ENCODE results near the gene ACTN2.

Gene ACTN2

GRCh38 chr1:236742421-236743160 is 56.3 kb downstream of the ACTN2 start:
- no peak for DNase-seq (ENCODE audit: low read depth in 2 of 2)

- no peak for DNase-seq (ENCODE audit: low read depth in 2 of 2)
These were observed 58.2 kb downstream of the ACTN2 start for GRCh38 chr1:236744533-236744932.

DNA sequence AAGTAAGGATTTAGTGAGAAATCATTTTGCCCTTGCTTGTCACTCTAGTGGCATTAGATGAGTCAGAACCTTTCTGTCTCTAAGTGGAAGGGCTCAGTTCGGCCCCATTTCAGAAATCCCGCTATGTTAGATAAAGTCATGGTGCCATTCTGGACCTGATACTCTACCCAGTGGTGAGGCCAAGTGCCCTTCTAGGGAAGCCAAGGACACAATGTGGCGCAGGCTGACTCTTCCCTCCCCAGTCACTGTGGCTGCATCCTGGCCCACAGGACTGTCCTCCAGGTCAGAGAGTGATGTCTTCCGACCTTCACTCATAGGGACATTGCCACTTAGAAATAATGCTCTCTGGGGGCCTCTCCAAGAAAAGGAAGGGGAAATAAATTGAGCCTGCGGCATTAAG is 60.5 kb downstream of the ACTN2 start:
- DNase-seq (ENCODE audit: low read depth in 2 of 2): no peak

DNA sequence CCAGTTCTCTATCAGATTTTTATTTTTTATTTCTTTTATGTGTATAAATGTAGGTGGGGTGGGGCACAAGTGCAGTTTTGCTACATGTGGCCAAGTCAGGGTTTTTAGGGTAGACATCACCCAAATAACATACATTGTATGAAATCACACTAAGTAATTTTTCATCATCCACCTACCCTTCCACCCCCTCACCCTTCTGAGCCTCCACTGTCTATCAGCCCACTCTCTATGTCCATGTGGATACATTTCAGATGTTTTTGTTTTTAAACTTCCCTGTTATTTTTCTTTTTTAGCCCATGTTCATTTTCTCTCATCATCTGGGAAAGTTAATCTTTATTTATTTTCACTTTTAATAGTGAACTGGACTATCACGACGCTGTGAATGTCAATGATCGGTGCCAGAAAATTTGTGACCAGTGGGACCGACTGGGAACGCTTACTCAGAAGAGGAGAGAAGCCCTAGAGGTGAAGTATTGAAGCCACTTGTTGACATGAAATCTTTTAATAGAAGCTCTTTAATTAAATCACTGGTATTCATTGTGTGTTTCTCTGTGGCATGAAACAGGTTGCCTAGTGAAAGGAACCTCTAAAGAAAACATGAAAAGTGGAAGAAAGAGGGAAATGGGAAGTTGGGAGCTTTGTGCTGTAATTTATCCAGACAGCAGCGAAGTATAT is 61.1 kb downstream of the ACTN2 start:
- DNase-seq (ENCODE audit: low read depth in 2 of 2): no peak

- DNase-seq (ENCODE audit: low read depth in 2 of 2): no peak
These were observed 62.1 kb downstream of the ACTN2 start for GRCh38 chr1:236748268-236748870.

DNA sequence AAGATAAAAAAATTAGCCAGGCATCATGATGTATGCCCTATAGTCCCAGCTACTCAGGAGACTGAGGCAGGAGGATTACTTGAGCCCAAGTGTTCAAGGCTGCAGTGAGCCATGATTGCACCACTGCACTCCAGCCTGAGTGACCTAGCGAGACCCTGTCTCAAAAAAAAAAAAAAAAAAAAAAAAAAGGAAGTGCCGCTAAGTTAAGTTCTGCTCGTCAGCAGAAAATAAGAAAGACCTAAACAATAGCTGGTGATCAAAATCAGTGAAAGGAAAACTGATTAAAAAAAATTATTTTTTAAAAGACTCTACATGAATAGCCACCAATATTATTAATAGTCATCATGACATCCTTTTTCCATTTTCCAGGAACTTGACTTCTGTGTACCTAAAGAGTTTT is 64.6 kb downstream of the ACTN2 start:
- no peak for DNase-seq (ENCODE audit: low read depth in 2 of 2)

GRCh38 chr1:236751385-236751784 is 65.1 kb downstream of the ACTN2 start:
- DNase-seq (ENCODE audit: low read depth in 2 of 2): no peak

DNA sequence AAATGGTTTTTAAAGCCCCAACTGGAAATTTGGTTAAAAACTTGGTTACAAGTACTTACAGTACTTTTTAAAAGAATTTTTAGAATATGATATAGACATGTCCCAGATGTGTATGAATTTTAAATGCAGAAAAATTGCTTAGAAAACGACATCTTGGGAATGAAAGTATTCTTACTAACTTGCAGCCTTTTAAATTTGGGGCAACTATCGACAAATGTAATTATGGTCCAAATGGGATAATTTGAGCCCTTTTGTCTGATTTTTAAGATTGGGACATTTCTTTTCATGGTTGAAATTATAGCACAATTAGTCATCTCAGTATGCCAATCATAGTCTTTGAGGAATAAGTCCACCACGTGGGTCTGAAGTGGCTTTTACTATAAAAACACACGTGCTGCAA is 65.6 kb downstream of the ACTN2 start:
- DNase-seq (ENCODE audit: low read depth in 2 of 2): no peak

DNA sequence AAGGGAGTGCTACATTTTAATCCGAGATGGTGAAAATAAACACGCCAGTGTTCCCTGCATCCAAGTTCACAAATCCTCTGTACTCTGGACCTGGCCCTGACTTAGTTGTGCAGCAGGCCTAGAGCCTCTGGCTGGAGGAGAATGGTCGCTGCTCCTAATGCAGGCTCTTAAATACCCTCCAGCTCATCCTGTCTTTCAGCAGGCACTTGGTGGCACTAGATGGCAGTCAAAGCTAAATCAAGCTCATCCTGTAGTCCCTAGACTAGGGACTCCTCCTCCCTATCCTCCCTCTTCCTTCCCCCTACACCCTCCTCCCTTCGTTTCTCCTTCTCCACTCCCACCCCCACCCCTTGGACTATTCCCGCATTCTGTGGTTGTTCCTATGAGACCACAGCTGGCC is 67.2 kb downstream of the ACTN2 start:
- no peak for DNase-seq (ENCODE audit: low read depth in 2 of 2)

DNA sequence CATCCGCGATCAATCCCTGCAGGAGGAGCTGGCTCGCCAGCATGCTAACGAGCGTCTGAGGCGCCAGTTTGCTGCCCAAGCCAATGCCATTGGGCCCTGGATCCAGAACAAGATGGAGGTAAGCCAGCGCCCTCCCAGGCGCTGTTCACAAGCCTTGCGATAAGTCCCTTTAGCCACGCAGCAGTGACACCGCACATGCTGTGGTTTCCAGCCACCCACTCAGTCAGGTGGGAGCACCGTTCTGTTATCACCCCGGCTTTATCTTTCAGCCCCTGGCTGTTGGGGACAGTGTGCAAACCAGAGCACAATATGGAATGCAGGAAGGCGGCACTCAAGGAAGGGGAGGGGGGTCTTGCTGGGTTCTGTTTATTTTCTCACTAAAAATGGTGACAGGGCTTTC is 67.7 kb downstream of the ACTN2 start:
- no peak for DNase-seq (ENCODE audit: low read depth in 2 of 2)

GRCh38 chr1:236754525-236755210 is 68.4 kb downstream of the ACTN2 start:
- DNase-seq (ENCODE audit: low read depth in 2 of 2): no peak

- DNase-seq (ENCODE audit: low read depth in 2 of 2): no peak
These were observed 71.3 kb downstream of the ACTN2 start for GRCh38 chr1:236757640-236758039.

DNA sequence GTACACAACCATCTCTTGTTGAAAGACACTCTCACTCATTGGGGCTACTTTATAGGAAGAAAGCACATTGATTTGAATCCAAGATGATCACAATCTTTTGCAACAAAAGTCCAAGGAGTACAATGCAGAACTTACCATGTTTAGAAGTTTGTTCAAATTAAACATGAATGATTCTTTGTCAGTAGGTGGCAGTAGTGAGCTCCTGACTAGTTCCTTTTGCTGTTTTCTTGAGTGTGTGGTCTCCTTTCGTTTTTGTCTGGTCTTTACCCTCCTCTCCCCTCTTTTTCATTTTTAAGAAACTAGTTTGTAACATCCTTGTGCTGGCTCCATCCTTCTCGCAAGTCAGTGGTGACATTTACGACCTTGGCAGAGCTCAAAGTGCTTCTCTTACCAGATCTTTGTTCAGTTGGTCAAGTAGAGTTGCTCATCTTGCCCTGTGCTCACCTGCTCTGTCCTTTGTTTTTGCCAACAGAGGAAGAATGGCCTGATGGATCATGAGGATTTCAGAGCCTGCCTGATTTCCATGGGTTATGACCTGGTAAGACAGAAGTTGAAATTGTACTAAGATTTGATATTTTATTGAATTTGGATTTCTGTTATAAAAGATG is 73.1 kb downstream of the ACTN2 start:
- no peak for DNase-seq (ENCODE audit: low read depth in 2 of 2)

DNA sequence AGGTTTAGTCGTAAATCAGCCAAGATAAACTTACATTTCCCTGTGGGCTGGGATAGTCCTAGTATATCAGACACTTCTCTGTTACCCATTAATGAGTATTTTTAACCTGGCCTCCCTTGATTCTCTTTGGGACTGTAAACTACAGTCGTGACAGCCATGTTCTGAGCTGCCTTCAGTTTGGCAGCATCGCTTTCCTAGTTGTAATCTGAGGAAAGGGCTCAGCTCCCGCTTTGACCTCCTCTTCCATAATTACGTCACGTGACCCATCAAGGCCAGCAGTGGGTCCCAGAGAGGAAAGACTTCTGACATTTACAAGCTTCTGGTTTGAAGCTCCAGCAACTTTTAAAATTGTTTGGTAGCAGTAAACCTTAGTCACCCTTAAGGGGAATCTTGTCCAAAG is 74.2 kb downstream of the ACTN2 start:
- DNase-seq (ENCODE audit: low read depth in 2 of 2): no peak

DNA sequence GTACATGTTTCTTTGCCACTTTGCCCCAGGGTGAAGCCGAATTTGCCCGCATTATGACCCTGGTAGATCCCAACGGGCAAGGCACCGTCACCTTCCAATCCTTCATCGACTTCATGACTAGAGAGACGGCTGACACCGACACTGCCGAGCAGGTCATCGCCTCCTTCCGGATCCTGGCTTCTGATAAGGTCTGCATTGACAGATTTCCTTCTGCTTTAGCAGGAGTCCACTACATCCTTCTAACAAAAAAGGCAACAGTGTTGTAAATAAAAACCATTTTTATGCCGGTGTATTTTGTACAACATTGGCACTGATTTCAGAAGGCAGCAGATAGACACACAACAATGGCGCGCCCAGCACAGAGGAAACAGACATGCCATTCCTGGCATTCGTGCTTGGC is 74.7 kb downstream of the ACTN2 start:
- no peak for DNase-seq (ENCODE audit: low read depth in 2 of 2)

DNA sequence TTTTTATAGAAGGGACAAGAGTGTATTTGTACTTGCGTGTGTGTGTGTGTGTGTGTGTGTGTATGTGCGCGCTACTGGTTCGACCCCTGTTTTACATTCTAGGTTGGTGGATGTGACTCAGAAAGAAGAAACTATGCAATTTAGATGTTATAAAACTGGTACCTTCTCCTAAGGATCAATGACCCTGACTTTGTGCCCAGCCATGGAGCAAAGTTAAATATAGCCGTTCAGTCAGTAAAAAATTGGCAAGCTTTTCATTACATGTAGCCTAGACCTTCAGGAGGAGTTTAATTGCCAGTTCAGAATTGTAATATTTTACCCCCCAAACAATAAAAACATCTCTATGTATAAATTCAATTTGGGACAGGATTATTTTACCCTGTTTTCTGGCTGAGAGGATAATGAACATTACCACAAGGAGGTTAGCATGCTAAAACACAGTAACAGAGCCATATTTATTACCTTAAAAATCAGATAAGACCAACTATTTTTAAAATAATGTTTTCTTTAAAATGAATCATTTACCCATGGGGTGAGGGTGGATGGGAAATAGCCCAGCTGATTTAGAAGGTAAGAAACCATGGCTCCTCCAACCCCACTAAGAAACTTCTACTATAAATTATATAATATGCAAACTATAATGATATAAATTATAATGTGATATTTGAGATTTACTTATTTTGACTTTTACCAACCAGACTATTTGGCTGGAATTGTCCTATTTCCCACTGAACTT is 75.3 kb downstream of the ACTN2 start:
- DNase-seq (ENCODE audit: low read depth in 2 of 2): no peak

- DNase-seq (ENCODE audit: low read depth in 2 of 2): no peak
These were observed 76.1 kb downstream of the ACTN2 start for GRCh38 chr1:236762410-236762809.

DNA sequence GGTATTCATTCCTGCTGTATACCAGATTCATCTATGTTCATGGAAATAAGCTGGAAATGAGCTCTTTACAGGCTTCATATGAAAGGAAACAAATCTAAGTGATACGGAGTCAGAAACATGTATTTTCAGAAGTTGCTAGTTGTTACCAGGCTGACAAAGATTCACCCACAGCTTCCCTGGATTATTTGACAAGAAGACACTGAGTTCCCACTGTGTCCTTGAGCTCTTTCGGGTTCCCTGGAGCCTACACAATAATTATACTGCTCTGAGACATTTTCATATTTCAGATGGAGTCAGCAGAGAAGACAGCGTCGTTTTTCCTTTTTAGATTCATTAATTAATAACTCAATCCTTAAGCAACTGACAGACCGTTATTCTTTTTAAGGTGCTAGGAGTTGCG is 79.5 kb downstream of the ACTN2 start:
- DNase-seq (ENCODE audit: low read depth in 2 of 2): no peak

GRCh38 chr1:236766506-236766905 is 80.2 kb downstream of the ACTN2 start:
- no peak for DNase-seq (ENCODE audit: low read depth in 2 of 2)

- no peak for DNase-seq (ENCODE audit: low read depth in 2 of 2)
These were observed 81.0 kb downstream of the ACTN2 start for GRCh38 chr1:236767276-236767675.

- DNase-seq (ENCODE audit: low read depth in 2 of 2): no peak
These were observed 82.3 kb downstream of the ACTN2 start for GRCh38 chr1:236768601-236769000.

DNA sequence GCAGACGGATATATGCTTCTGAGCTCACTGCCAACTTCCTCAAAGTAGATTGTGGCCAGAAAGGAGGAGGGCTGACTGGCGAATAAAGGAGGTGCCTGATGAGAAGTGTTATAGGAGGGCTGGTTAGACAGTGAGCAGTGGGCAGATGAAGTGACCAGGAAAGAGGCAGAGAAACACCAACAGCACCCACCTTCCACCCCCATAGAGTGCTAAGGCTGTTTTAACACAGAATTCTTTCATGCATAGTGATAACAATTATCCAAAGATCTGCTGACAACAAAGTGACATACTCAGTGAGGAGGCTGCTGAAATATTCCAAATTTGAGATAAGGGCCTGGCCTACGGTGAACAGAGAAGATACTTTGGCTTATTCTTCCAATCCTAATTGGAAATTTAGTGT is 87.6 kb downstream of the ACTN2 start:
- no peak for DNase-seq (ENCODE audit: low read depth in 2 of 2)

All from stimulated activated CD8-positive, alpha-beta memory T cell treated with anti-CD3 and anti-CD28 coated beads, Interleukin-7, amount 100 ng/mL, for 4 hours (primary cell).